ENCODE data around the gene ANHX. TPM values are rescaled to one million over a fixed set of nuclear protein-coding genes. Genes with fewer than 3 reads are reported as not detected.

Gene ANHX
- total RNA-seq, 2 experiments from 2014 or later, result not detected

DNA sequence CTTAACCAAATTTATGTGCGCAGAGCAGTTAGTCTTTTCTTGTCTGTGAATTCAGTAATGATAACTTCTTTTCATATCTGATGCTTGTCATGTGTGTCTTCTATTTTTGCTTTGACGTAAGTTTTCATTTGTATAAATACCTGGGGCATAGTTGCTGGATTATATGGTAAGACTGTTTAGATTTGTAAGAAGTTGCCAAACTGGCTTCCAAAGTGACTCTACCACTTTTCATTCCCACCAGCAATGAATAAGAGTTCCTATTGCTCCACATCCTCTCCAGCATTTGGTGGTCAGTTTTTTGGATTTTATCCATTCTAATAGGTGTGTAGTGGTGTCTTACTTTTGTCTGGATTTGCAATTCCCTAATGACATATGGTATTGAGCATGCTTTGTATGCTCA lies 45.5 kb downstream of the ANHX start:
- CTCF ChIA-PET, result no interaction called here
- no peaks in the 10 kb centered on the region for H3K27me3 Mint-ChIP-seq
- H3K27ac Mint-ChIP-seq, result no peak overlapping the region
- H3K9me3 Mint-ChIP-seq, result peaks cover 93% of the 10 kb centered on the region
- H3K4me1 Mint-ChIP-seq (ENCODE audit: low read depth), result no peaks in the 10 kb centered on the region
- no peak overlapping the region for H3K4me3 Mint-ChIP-seq
- intact Hi-C loops (cut with micrococcal nuclease), result no loop called here
- POLR2A ChIA-PET, result interaction anchor here (0.8 kb wide), 1 partner anchor 9 kb away, joined by 3 read pairs; no protein-coding TSS in a partner anchor
- no peak for DNase-seq
- H3K36me3 Mint-ChIP-seq, result peaks cover 100% of the 10 kb centered on the region

DNA sequence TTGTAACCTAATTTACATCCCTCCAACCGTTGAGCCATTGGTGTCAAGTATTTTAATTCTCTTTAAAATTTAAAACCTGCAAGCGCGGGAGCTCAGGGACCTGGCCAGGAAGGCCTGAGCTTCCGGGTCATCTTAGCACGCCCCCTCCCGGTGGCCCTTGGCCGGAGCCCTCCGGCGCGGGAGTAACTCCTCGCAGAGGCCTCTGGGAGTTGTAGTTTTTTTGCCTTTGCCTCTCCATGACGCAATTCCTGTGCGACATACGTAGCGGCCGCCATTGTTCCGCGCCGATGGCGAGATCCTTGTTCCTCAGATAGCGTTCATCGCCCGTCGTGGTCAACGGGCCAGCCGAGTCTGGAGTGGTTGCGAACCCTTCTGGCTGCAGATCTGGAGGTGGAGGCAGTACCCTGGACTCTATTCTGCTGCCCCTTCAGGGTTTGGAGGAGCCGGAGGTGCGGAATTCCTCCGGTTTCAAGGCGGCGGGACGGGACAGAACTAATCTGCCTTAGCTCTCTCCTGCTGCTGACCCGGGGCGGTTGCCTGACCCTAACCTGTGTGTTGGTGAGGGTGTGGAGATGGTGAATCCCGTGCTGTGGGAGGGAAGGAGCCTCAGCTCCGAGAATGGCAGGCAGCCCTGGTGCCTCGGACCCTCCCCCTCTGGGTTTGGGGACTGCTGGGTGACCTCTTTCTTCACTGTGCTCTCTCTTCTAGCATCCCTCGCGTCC lies 54.3 kb downstream of the ANHX start, which contains the start of gene ZNF268:
Gene ZNF268, plus strand, starts transcription at position 258 of the 722 bp plus-strand sequence. CDS start 503 bp downstream, outside the sequence.
- peak; percentile 94 for DNase-seq
- ChIA-PET POLR2A (interaction anchor here (0.6 to 1.9 kb wide), 4 partner anchors 9 to 195 kb away, joined by 3 to 8 read pairs (median 4); partner anchors contain the start of gene ZNF26), CTCF (interaction anchor here (0.5 to 2.7 kb wide), 6 partner anchors 23 to 195 kb away, joined by 3 to 10 read pairs (median 4); partner anchors contain the start of genes ZNF140 and ZNF26)
- Mint-ChIP-seq H3K36me3 (peaks cover 73% of the 10 kb centered on the region), H3K4me3 (peak within 1 kb of the TSS; percentile 95), H3K27ac (peak within 1 kb of the TSS; percentile 80), H3K27me3 (no peaks in the 10 kb centered on the region), H3K9me3 (peaks cover 70% of the 10 kb centered on the region), H3K4me1 (ENCODE audit: low read depth) (peaks cover 12% of the 10 kb centered on the region)
- intact Hi-C loops (cut with micrococcal nuclease), result loop anchor here (1.0 kb wide), 4 partner anchors 51 to 195 kb away; partner anchors contain the start of genes ZNF10, ZNF140, ZNF26 and ZNF84

DNA sequence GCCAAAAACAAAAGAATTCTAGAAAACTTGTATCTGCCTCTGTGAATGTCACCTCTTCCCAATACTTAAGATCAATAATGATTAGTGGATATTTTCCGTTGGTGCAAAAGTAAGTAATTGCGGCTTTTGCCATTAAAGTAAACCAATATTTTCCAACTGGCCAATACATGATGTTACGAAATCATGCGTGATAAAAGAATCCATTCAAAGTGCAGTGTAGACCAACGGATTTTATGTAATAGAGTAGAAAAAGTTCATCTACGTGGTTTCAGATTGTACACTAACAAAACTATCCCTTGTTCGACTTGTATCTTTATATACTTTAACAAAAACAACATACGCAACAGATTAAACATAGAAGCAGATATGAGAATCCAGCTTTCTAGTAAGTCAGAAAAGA lies 55.0 kb downstream of the ANHX start:
- H3K9me3 Mint-ChIP-seq, result peaks cover 71% of the 10 kb centered on the region
- no peak overlapping the region for H3K4me3 Mint-ChIP-seq
- no peak overlapping the region for H3K27ac Mint-ChIP-seq
- no peaks in the 10 kb centered on the region for H3K27me3 Mint-ChIP-seq
- CTCF ChIA-PET, result interaction anchor here (0.5 to 2.7 kb wide), 6 partner anchors 23 to 195 kb away, joined by 3 to 10 read pairs (median 4); partner anchors contain the start of genes ZNF140 and ZNF26
- peaks cover 12% of the 10 kb centered on the region for H3K4me1 Mint-ChIP-seq (ENCODE audit: low read depth)
- H3K36me3 Mint-ChIP-seq, result peaks cover 70% of the 10 kb centered on the region
- no peak for DNase-seq
- intact Hi-C loops (cut with micrococcal nuclease), result loop anchor here (1.0 kb wide), 4 partner anchors 50 to 194 kb away; partner anchors contain the start of genes ZNF10, ZNF140, ZNF26 and ZNF84
- POLR2A ChIA-PET, result interaction anchor here (0.6 to 1.9 kb wide), 4 partner anchors 10 to 194 kb away, joined by 3 to 8 read pairs (median 4); partner anchors contain the start of gene ZNF26

DNA sequence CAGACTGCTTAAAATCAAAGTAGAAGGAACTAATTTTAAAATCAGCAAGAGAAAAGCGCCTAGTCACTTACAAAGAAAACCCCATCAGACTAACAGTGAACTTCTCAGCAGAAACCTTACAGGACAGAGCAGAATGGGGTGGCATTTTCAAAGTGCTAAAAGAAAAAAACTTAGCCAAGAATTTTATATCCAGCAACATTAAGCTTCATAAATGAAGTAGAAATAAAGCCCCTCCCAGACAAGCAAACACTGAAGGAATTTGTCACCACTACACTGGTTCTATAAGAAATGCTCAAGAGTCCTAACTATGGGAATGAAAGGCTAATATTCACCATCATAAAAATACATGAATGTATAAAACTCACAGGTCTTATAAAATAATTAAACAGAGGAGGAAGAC lies 60.8 kb downstream of the ANHX start:
- Mint-ChIP-seq H3K4me3 (no peak overlapping the region), H3K36me3 (peaks cover 33% of the 10 kb centered on the region), H3K4me1 (ENCODE audit: low read depth) (no peaks in the 10 kb centered on the region), H3K9me3 (peaks cover 59% of the 10 kb centered on the region), H3K27me3 (no peaks in the 10 kb centered on the region), H3K27ac (no peak overlapping the region)
- POLR2A ChIA-PET, result no interaction called here
- intact Hi-C loops (cut with micrococcal nuclease), result no loop called here
- no peak for DNase-seq
- CTCF ChIA-PET, result no interaction called here

DNA sequence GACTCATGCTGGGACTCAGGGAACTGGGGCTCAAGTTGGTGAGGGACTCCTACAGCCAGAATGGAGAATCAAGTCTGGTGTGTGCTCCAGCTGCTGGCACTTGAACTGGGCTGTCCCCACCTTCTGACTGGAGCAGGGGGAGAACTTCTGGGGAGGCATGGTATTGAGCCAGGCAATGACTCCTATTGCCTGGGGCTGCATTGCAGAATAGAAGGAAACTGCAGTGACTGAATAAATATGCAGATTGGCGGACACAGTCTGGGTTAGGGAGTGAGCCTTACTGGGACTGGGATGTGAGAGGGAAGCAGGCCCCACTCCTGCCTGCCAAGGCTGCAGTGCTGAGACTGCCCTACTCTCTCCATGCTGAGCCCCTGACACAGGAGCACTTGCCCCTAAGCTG lies 63.2 kb downstream of the ANHX start:
- ChIA-PET CTCF (no interaction called here), POLR2A (no interaction called here)
- no peak for DNase-seq
- intact Hi-C loops (cut with micrococcal nuclease), result no loop called here
- peaks cover 26% of the 10 kb centered on the region for H3K36me3 Mint-ChIP-seq
- H3K4me1 Mint-ChIP-seq (ENCODE audit: low read depth), result no peaks in the 10 kb centered on the region
- H3K27ac Mint-ChIP-seq, result no peak overlapping the region
- H3K4me3 Mint-ChIP-seq, result no peak overlapping the region
- peaks cover 58% of the 10 kb centered on the region for H3K9me3 Mint-ChIP-seq
- H3K27me3 Mint-ChIP-seq, result no peaks in the 10 kb centered on the region

Other genes with a start within 250 kb of the ANHX start
- 10 to 100 TPM; 10.2 to 10.8 TPM for gene ZNF26, start 249.5 kb downstream of the ANHX start, total RNA-seq
- gene ZNF84, start 198.4 kb downstream of the ANHX start, total RNA-seq, result 10 to 100 TPM; 10.1 to 11.8 TPM
- gene ZNF140, start 155.0 kb downstream of the ANHX start, total RNA-seq, result 10 to 100 TPM; 11.8 to 14.1 TPM
- gene ZNF891, start 105.6 kb downstream of the ANHX start, total RNA-seq, result 1 to 10 TPM; 1.1 to 1.2 TPM
- 1 to 10 TPM; 3.7 to 4.1 TPM for gene ZNF10, start 105.2 kb downstream of the ANHX start, total RNA-seq
- gene ZNF268, start 54.4 kb downstream of the ANHX start, total RNA-seq, result 10 to 100 TPM in 1 of 2 experiments, 1 to 10 TPM in 1; 9.2 to 11.8 TPM